Caco-2 (cell line): Measurements from ENCODE around the gene IQSEC1. TPM values are rescaled to one million over a fixed set of nuclear protein-coding genes. Genes with fewer than 3 reads are reported as not detected.

Source experiments
- BruUV-seq: library from RNA; stranded (reverse); fragments of 400-500 nt; replicated peaks from 2 replicates; lab custom pipeline; 2021; lab: Mats Ljungman, UMichigan
- CTCF ChIA-PET: fragments of 300-600 bp; sonication (Branson Sonifier 250); formaldehyde crosslinking; loops from one replicate; lab custom pipeline; 2022; ENCODE audit warnings: antibody characterized with exemption; lab: Charles Lee
- POLR2A ChIA-PET: fragments of 300-600 bp; sonication (Branson Sonifier 250); formaldehyde crosslinking; loops from one replicate; lab custom pipeline; 2022; ENCODE audit warnings: antibody characterized with exemption; lab: Charles Lee
- DNase-seq, 2 experiments: peaks; one replicate each; pipeline versions ENCODE4 v3.0.0 to v3.0.0-alpha.2; 2020 to 2022
- H3K27me3 ChIP-seq: replicated peaks from 2 replicates; pipeline ENCODE4 v1.6.0; 2011; ENCODE audit warnings: low read length; ENCODE audit not compliant: control insufficient read depth, insufficient read depth
- H3K36me3 ChIP-seq: 2 replicates; pipeline ENCODE4 v1.5.1; 2011; ENCODE audit warnings: low read length; ENCODE audit not compliant: control insufficient read depth, insufficient read depth
- H3K4me1 ChIP-seq: fragments of 250-450 bp; sonication (Bioruptor Pico); 2 replicates; pipeline ENCODE4 v1.5.1; 2020; ENCODE audit warnings: mild to moderate bottlenecking
- H3K4me3 ChIP-seq: 2 replicates; pipeline ENCODE4 v1.5.1; 2011; ENCODE audit warnings: low read depth, mild to moderate bottlenecking, control low read depth, low read length
- H3K9me3 ChIP-seq: fragments of 250-450 bp; sonication (Bioruptor Pico); 2 replicates; pipeline ENCODE4 v1.5.1; 2020; ENCODE audit warnings: mild to moderate bottlenecking, moderate library complexity
- H3K27ac Mint-ChIP-seq: one replicate; pipeline ENCODE4 v1.8.0; 2022; ENCODE audit warnings: mixed read lengths; ENCODE audit not compliant: unreplicated experiment
- H3K27me3 Mint-ChIP-seq: one replicate; pipeline ENCODE4 v1.8.0; 2022; ENCODE audit warnings: mixed read lengths; ENCODE audit not compliant: insufficient read depth, unreplicated experiment
- H3K36me3 Mint-ChIP-seq: one replicate; pipeline ENCODE4 v1.8.0; 2022; ENCODE audit warnings: mild to moderate bottlenecking, mixed read lengths; ENCODE audit not compliant: insufficient read depth, unreplicated experiment
- H3K4me1 Mint-ChIP-seq: one replicate; pipeline ENCODE4 v1.8.0; 2022; ENCODE audit warnings: low read depth, mixed read lengths; ENCODE audit not compliant: unreplicated experiment
- H3K4me3 Mint-ChIP-seq: one replicate; pipeline ENCODE4 v1.8.0; 2022; ENCODE audit warnings: mild to moderate bottlenecking, moderate library complexity, mixed read lengths; ENCODE audit not compliant: unreplicated experiment
- H3K9me3 Mint-ChIP-seq: one replicate; pipeline ENCODE4 v1.8.0; 2022; ENCODE audit warnings: mixed read lengths; ENCODE audit not compliant: unreplicated experiment
- CTCF ChIP-seq, 2 experiments: fragments of 200-600 bp in 1 of 2; IDR thresholded peaks; 1 replicate in 1 of 2; 2 replicates in 1 of 2; pipeline versions ENCODE4 v1.5.1 to v1.8.0; 2011 to 2022; ENCODE audit warnings: antibody characterized with exemption in 1 of 2, control low read depth in 1 of 2, inconsistent platforms in 1 of 2, low read depth in 1 of 2, low read length in 1 of 2, mild to moderate bottlenecking in 1 of 2, moderate library complexity in 1 of 2; ENCODE audit not compliant: insufficient read depth in 1 of 2, severe bottlenecking in 1 of 2, unreplicated experiment in 1 of 2
- intact Hi-C: fragments of 100-400 bp; cut with micrococcal nuclease; formaldehyde crosslinking; loops from one replicate; pipeline ENCODE4 v1.10.0; 2022; ENCODE audit not compliant: unreplicated experiment
- total RNA-seq: library from RNA; stranded (reverse); gene quantifications from 2 replicates; pipeline ENCODE4 v1.2.3, GENCODE V29; 2022

The IQSEC1 gene
- total RNA-seq, 1 experiment from 2014 or later, result 40.0 TPM

- TF ChIP-seq CTCF (IDR thresholded peaks at IDR 0.05; ENCODE audit: insufficient read depth in 1 of 2, low read depth in 1 of 2, low read length in 1 of 2, severe bottlenecking in 1 of 2, unreplicated experiment in 1 of 2), result no peak
- Histone ChIP-seq H3K9me3 (no peaks in the 10 kb centered on the region), H3K36me3 (no peaks in the 10 kb centered on the region), H3K27me3 (no peaks in the 10 kb centered on the region; the same call in 1 of the 2 replicates), H3K4me3 (no peak overlapping the region), H3K4me1 (no peaks in the 10 kb centered on the region)
- CTCF ChIA-PET, result interaction anchor here (0.6 kb wide), 1 partner anchor 26 kb away, joined by 3 read pairs; no protein-coding TSS in a partner anchor
- no peaks in the 10 kb centered on the region for H3K9me3 Mint-ChIP-seq
- POLR2A ChIA-PET, result no interaction called here
- H3K27ac Mint-ChIP-seq, result no peak overlapping the region
- no peak for DNase-seq
- BruUV-seq, result no TSS peak
- H3K36me3 Mint-ChIP-seq, result no peaks in the 10 kb centered on the region
- no peak overlapping the region for H3K4me3 Mint-ChIP-seq
- intact Hi-C loops, result no loop called here
- H3K4me1 Mint-ChIP-seq, result peaks cover 7% of the 10 kb centered on the region
- peaks cover 6% of the 10 kb centered on the region for H3K27me3 Mint-ChIP-seq
Measured at GRCh38 chr3:13009946-13010315, 63.3 kb downstream of the IQSEC1 start.

DNA sequence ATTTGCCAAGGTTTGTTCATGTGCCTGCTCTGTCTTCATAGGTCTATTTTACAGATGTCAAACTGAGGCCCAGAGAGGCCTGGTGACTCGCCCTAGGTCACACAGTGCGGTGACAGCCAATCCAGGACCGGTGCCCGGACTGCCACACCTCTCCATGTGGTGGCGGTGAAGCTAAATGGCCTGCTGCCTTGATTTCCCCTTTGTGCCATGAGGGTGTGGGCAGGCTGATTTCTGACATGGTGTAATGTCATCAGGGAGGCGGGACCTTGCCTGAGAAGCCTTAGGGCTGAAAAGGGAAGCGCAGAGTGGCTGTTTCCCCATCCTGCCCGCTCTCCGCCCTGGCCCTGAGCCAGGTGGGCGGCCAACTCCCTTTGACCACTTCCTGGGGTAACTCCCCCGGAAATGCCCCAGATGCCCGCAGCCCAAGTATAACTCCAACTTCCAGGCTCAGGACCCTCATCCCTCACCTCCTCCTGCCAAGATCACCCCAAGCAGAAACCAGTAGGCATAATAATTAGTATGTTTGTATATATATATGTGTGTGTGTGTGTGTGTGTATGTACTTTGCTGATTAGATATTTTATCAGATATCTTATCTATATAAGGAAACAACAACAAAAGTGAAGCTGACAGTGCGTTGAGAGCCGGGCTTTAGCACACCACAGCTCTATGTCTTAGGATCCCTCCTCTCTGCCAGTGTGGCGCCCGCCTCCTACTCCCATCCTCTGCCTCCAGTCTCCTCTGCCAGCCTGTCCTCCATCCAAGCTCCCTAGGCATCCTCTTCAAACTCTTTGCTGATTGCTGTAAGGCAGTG lies 63.9 kb downstream of the IQSEC1 start:
- no peaks in the 10 kb centered on the region for H3K36me3 ChIP-seq
- intact Hi-C loops, result no loop called here
- no peak for DNase-seq
- no peak overlapping the region for H3K27ac Mint-ChIP-seq
- H3K9me3 ChIP-seq, result no peaks in the 10 kb centered on the region
- CTCF ChIA-PET, result interaction anchor here (0.6 kb wide), 2 partner anchors 25 to 42 kb away, joined by 3 to 5 read pairs; no protein-coding TSS in a partner anchor
- H3K36me3 Mint-ChIP-seq, result no peaks in the 10 kb centered on the region
- no peaks in the 10 kb centered on the region; the same call in 1 of the 2 replicates for H3K27me3 ChIP-seq
- peaks cover 7% of the 10 kb centered on the region for H3K4me1 Mint-ChIP-seq
- H3K4me3 Mint-ChIP-seq, result no peak overlapping the region
- BruUV-seq, result no TSS peak
- peaks cover 6% of the 10 kb centered on the region for H3K27me3 Mint-ChIP-seq
- TF ChIP-seq CTCF (IDR thresholded peaks at IDR 0.05; ENCODE audit: insufficient read depth in 1 of 2, low read depth in 1 of 2, low read length in 1 of 2, severe bottlenecking in 1 of 2, unreplicated experiment in 1 of 2), result no peak
- H3K9me3 Mint-ChIP-seq, result no peaks in the 10 kb centered on the region
- POLR2A ChIA-PET, result no interaction called here
- H3K4me3 ChIP-seq, result no peak overlapping the region
- no peaks in the 10 kb centered on the region for H3K4me1 ChIP-seq

- Histone ChIP-seq H3K27me3 (no peaks in the 10 kb centered on the region; the same call in 1 of the 2 replicates), H3K9me3 (no peaks in the 10 kb centered on the region), H3K4me1 (no peaks in the 10 kb centered on the region), H3K36me3 (no peaks in the 10 kb centered on the region), H3K4me3 (no peak overlapping the region)
- Mint-ChIP-seq H3K4me3 (no peak overlapping the region), H3K27me3 (peaks cover 6% of the 10 kb centered on the region), H3K9me3 (no peaks in the 10 kb centered on the region), H3K27ac (no peak overlapping the region), H3K4me1 (peaks cover 7% of the 10 kb centered on the region), H3K36me3 (no peaks in the 10 kb centered on the region)
- ChIA-PET POLR2A (no interaction called here), CTCF (no interaction called here)
- intact Hi-C loops, result no loop called here
- DNase-seq, result no peak
- BruUV-seq, result no TSS peak
- no peak for TF ChIP-seq CTCF (IDR thresholded peaks at IDR 0.05; ENCODE audit: insufficient read depth in 1 of 2, low read depth in 1 of 2, low read length in 1 of 2, severe bottlenecking in 1 of 2, unreplicated experiment in 1 of 2)
Measured at GRCh38 chr3:13008155-13008995, 64.9 kb downstream of the IQSEC1 start.
